Astrocyte of the spinal cord (primary cell): ENCODE measurements around the gene VEZF1.

ENCODE experiments used
- DNase-seq: peaks from one replicate; pipeline ENCODE4 v3.0.0; 2011; ENCODE audit warnings: low read depth, low spot score
- H3K4me3 ChIP-seq: 2 replicates; pipeline ENCODE4 v1.5.1; 2011; ENCODE audit warnings: low read depth, mild to moderate bottlenecking, low read length, moderate library complexity
- in situ Hi-C: cut with HindIII; loops from 2 replicates; pipeline ENCODE4 v1.10.0; 2017; ENCODE audit warnings: low sequenced_read_pairs
- TF ChIP-seq, protein P1 (sequence below): IDR thresholded peaks from 2 replicates; pipeline ENCODE4 v1.5.1; 2012; ENCODE audit warnings: low read depth, mild to moderate bottlenecking, low read length, inconsistent platforms

The VEZF1 gene

GRCh38 chr17:57949649-57950048, 38.4 kb downstream of the VEZF1 start:
- in situ Hi-C loops: no loop called here
- TF ChIP-seq, protein P1, sequence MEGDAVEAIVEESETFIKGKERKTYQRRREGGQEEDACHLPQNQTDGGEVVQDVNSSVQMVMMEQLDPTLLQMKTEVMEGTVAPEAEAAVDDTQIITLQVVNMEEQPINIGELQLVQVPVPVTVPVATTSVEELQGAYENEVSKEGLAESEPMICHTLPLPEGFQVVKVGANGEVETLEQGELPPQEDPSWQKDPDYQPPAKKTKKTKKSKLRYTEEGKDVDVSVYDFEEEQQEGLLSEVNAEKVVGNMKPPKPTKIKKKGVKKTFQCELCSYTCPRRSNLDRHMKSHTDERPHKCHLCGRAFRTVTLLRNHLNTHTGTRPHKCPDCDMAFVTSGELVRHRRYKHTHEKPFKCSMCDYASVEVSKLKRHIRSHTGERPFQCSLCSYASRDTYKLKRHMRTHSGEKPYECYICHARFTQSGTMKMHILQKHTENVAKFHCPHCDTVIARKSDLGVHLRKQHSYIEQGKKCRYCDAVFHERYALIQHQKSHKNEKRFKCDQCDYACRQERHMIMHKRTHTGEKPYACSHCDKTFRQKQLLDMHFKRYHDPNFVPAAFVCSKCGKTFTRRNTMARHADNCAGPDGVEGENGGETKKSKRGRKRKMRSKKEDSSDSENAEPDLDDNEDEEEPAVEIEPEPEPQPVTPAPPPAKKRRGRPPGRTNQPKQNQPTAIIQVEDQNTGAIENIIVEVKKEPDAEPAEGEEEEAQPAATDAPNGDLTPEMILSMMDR: no peak
- DNase-seq: no peak
- no peak overlapping the region for H3K4me3 ChIP-seq

GRCh38 chr17:57948555-57949420, 39.3 kb downstream of the VEZF1 start:
- H3K4me3 ChIP-seq: no peak overlapping the region
- DNase-seq: peak; percentile 96
- TF ChIP-seq, protein P1: no peak
- in situ Hi-C loops: no loop called here

DNA sequence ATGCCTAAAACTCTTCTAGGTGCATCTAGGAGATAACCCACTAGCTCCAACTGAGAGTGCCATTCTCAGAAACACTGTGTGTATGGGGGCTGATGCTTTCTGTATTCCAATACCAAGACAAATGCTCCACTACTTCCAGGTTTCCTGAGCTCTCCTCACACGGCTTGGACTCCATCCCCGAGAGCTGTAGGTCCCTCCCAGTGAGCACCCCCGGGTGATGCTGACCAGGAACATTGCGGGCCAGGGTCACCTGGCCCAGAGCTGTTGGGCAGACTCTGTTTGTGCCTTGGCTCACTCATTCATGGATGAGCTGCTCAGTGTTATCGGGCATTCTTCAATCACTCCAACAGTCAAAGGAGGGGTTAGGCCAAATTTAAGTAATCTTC, 39.9 kb downstream of the VEZF1 start:
- in situ Hi-C loops: no loop called here
- TF ChIP-seq, protein P1: no peak
- H3K4me3 ChIP-seq: no peak overlapping the region
- no peak for DNase-seq

GRCh38 chr17:57947369-57947768, 40.7 kb downstream of the VEZF1 start:
- in situ Hi-C loops: no loop called here
- TF ChIP-seq, protein P1: no peak

DNA sequence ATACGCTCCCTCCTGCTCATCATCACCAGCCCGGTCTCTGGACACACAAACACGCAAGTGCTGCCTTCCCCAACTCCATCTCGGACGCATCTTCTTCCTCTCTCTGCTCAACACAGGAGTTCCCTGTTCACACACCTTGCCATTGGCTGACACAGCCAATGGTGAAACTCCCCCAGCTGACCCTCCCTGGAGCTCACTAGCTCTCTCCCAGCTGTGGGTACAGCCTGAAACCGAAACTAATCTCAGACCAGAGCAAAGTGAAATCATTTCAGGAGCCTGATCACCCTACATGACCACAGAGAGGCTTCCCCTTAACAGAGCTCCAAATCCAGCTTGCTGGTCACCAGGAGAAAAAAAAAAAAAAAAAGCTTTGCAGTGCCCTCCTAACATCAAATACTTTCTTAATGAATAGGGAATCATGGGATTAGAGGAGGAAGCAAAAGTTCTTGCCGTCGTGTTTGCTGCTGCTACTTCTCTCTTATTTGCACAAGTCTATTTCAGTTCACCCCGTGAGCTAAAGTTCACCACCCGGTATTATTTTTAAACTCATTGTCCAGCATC, 41.2 kb downstream of the VEZF1 start:
- TF ChIP-seq, protein P1: no peak
- DNase-seq: peak; percentile 81
- in situ Hi-C loops: no loop called here
- H3K4me3 ChIP-seq: peak overlapping the region; percentile 7

More at GRCh38 chr17:57947369-57947768, 40.7 kb downstream of the VEZF1 start:
- no peak for DNase-seq
- H3K4me3 ChIP-seq: no peak overlapping the region

GRCh38 chr17:57945996-57946797, 41.9 kb downstream of the VEZF1 start:
- peak; percentile 61 for DNase-seq
- H3K4me3 ChIP-seq: peak overlapping the region; percentile 7
- in situ Hi-C loops: no loop called here
- TF ChIP-seq, protein P1: no peak
